AG04449 (cell line): ENCODE measurements around the gene ALG9.

Source experiments
- CTCF ChIA-PET: fragments of 350-600 bp; formaldehyde crosslinking; extraction: SDS; loops from one replicate; lab custom pipeline; 2021; ENCODE audit warnings: antibody characterized with exemption; lab: Yijun Ruan, JAX
- POLR2A ChIA-PET: fragments of 400-600, 350-600 bp; formaldehyde crosslinking; extraction: SDS; loops from one replicate; lab custom pipeline; 2020; ENCODE audit warnings: antibody characterized with exemption, inconsistent platforms; lab: Yijun Ruan, JAX
- DNase-seq: peaks from one replicate; pipeline ENCODE4 v3.0.0-alpha.2; 2010; ENCODE audit warnings: low read depth, low spot score
- H3K4me3 ChIP-seq: 2 replicates; pipeline ENCODE4 v1.5.1; 2011; ENCODE audit warnings: low read depth, mild to moderate bottlenecking, control low read depth, low read length
- CTCF ChIP-seq: IDR thresholded peaks from one replicate; pipeline ENCODE4 v1.5.1; 2011; ENCODE audit warnings: mild to moderate bottlenecking, moderate library complexity, low read length, control low read depth, inconsistent platforms; ENCODE audit not compliant: insufficient read depth; ENCODE audit errors: missing control alignments

ALG9 gene

GRCh38 chr11:111761036-111761435 is 110.3 kb downstream of the ALG9 start:
- H3K4me3 ChIP-seq: no peak overlapping the region
- no peak for TF ChIP-seq CTCF
- ChIA-PET CTCF (interaction anchor here (0.9 to 13.3 kb wide), 5 partner anchors 11 to 194 kb away, joined by 4 to 137 read pairs (median 10); partner anchors contain the start of gene SIK2), POLR2A (no interaction called here)
- DNase-seq: no peak

DNA sequence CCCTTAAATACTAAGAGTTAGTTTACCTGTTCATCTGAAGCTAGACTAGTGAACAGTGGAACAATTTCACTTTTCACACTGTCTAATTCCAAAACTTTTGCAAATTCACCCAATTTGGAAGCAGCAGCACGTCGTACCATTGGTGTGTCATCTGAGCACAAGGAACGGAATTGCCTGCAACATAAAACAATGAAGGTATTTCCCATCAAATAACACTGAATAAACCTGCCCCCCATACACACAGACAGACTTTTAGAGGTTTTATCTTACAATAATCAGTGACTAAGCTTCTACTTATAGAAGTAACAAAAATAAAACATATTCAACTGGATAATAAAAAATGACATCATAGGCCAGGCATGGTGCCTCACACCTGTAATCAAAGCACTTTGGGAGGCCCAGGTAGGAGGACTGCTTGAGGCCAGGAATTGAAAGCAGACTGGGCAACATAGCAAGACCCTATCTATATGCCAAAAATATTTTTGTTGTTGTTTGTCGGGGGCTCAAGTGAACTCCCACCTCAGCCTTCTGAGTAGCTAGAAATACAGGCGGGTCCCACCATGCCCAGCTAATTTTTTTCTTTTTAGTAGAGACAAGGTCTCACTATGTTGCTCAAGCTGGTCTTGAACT is 111.5 kb downstream of the ALG9 start:
- H3K4me3 ChIP-seq: no peak overlapping the region
- ChIA-PET POLR2A (no interaction called here), CTCF (interaction anchor here (1.1 to 13.3 kb wide), 6 partner anchors 8 to 193 kb away, joined by 3 to 137 read pairs (median 7); partner anchors contain the start of gene SIK2)
- DNase-seq: no peak
- no peak for TF ChIP-seq CTCF

DNA sequence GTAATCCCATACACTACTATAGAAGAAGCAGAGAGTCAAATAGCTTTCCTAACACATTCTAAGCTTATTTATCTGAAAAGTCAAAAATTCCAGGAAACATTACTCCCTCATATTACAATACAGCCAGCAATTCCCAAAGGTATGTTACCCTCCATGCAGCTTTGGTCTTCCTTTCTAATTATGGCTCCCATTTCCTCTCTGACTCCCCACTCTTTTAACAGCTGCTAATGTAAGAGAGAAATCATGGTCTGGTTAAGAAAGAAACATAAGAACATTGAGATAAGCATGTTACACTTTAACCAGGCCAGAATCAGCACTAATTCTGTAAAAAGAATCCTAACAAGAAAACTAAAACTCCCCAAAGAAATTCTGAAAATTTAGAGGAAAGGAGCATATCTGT is 112.0 kb downstream of the ALG9 start:
- H3K4me3 ChIP-seq: no peak overlapping the region
- no peak for DNase-seq
- CTCF ChIA-PET: interaction anchor here (1.1 to 13.3 kb wide), 4 partner anchors 9 to 155 kb away, joined by 3 to 137 read pairs (median 6); partner anchors contain the start of gene SIK2
- POLR2A ChIA-PET: no interaction called here
- TF ChIP-seq CTCF: no peak

- DNase-seq: no peak
- POLR2A ChIA-PET: no interaction called here
- TF ChIP-seq CTCF: no peak
- CTCF ChIA-PET: interaction anchor here (0.9 to 1.2 kb wide), 2 partner anchors 9 to 170 kb away, joined by 3 to 5 read pairs; no protein-coding TSS in a partner anchor
- no peak overlapping the region for H3K4me3 ChIP-seq
Observed at GRCh38 chr11:111756097-111756496, 115.3 kb downstream of the ALG9 start.

DNA sequence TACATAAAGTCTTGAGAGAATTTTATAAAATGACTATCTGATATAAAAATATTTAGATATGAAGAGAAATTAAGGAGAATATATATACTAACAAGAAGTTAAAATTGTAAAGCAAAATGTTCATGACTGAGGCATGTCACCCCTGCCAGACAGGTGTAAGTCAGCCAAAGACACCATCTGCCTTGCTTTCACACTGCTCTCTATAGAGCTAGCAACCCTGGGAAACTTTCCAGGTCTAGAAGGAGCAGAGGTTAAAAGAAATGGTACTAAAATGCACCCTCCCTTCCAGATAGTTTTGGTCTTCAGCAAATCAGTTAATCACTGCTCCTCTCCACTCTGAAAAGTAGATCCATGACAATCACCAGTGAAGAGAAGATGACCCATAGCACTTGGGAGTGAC is 121.7 kb downstream of the ALG9 start:
- no peak for DNase-seq
- no peak overlapping the region for H3K4me3 ChIP-seq
- CTCF ChIA-PET: interaction anchor here (0.7 to 1.6 kb wide), 3 partner anchors 11 to 183 kb away, joined by 3 to 4 read pairs (median 4); no protein-coding TSS in a partner anchor
- TF ChIP-seq CTCF: no peak
- POLR2A ChIA-PET: no interaction called here

DNA sequence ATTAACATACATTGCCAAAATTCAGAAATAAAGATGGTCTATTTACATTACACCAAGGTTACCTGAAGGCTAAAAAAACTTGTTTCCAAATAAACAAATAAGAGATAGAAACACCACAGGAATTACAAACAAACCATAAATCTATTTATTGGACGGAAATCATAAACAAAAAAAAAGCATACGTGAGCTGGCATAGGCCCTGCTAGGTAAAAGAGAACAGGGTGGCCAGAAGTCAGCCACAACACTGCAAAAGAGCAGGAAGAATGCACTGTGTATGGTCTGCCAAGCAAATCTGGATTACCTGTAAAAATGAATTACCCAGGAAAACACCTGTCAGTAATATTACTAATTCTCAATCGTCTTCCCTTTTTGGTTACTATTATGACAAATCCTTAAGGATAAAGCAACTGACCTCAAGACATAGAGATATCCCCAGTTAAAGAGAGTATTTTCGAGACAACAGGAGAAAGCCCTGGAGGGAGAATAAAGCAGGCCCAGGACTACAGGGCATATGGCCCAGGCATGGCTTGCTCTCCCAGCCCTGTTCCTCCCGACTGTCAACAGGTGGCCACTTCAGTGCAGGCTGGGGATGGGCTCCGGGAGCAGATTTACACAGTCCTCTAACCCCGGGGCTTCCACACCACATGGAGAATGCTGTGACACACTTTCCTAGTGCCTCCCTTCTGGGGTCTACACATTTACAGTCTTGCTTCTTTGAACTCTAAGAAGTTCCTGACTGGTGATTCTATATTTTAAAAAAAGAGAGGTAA is 123.2 kb downstream of the ALG9 start:
- ChIA-PET POLR2A (interaction anchor here (0.9 to 1.3 kb wide), 2 partner anchors 15 kb away, joined by 3 to 4 read pairs; no protein-coding TSS in a partner anchor), CTCF (interaction anchor here (1.1 to 1.2 kb wide), 2 partner anchors 16 to 144 kb away, joined by 4 read pairs; no protein-coding TSS in a partner anchor)
- no peak for TF ChIP-seq CTCF
- H3K4me3 ChIP-seq: no peak overlapping the region
- DNase-seq: no peak
